Choroid plexus epithelial cell (primary cell): Measurements from ENCODE around the gene COL24A1.

ENCODE experiments used
- DNase-seq: peaks from one replicate; pipeline ENCODE4 v3.0.0-alpha.2; 2010; ENCODE audit warnings: low read depth
- H3K4me3 ChIP-seq: 2 replicates; pipeline ENCODE4 v1.5.1; 2011; ENCODE audit warnings: low read depth, mild to moderate bottlenecking, control low read depth, low read length, moderate library complexity
- CTCF ChIP-seq: conservative IDR thresholded peaks from 2 replicates; pipeline ENCODE4 v1.5.1; 2011; ENCODE audit warnings: low read depth, mild to moderate bottlenecking, control low read depth, inconsistent platforms, low read length, moderate library complexity

The COL24A1 gene

GRCh38 chr1:85692730-85693314 lies 463.8 kb downstream of the COL24A1 start:
- TF ChIP-seq CTCF, result peak; percentile 55
- no peak overlapping the region for H3K4me3 ChIP-seq
- peak; percentile 85 for DNase-seq

- no peak for TF ChIP-seq CTCF
- DNase-seq, result no peak
Measured at GRCh38 chr1:85689775-85690404, 466.7 kb downstream of the COL24A1 start.

GRCh38 chr1:85683292-85684025 lies 473.1 kb downstream of the COL24A1 start:
- no peak overlapping the region for H3K4me3 ChIP-seq
- DNase-seq, result no peak
- no peak for TF ChIP-seq CTCF

More at GRCh38 chr1:85689775-85690404, 466.7 kb downstream of the COL24A1 start:
- H3K4me3 ChIP-seq, result no peak overlapping the region

- H3K4me3 ChIP-seq, result no peak overlapping the region
- DNase-seq, result peak; percentile 74
- TF ChIP-seq CTCF, result no peak
Measured at GRCh38 chr1:85681087-85681486, 475.5 kb downstream of the COL24A1 start.
